ENCODE data around the gene BAZ1B. TPM values are rescaled to one million over a fixed set of nuclear protein-coding genes. Genes with fewer than 3 reads are reported as not detected.
"Not testable (repeated sequence)": the region's sequence is repeated elsewhere in the genome, so short reads cannot be mapped to it uniquely, and the experiment has no call there.

Gene BAZ1B
- total and polyA plus RNA-seq, 7 donors: 15.7 to 50.6 (median 41.6) TPM

DNA sequence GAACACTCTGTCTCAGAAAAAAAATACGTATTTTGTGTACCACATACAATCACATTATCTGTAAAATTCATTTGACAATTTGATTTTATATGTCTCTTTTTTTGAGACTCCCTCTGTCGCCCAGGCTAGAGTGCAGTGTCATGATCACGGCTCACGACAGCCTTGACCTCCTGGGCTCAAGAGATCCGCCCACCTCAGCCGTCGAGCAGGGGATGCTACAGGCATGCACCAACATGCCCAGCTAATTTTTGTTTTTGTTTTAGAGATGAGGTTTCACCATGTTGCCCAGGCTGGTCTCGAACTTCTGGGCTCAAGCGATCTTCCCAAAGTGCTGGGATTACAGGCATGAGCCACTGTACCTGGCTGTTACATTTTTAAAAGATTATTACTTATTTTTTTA lies 11.6 kb upstream of the BAZ1B start:
- ATAC-seq: no peak
- 81 to 88% (median 84%) methylated on average over 9 of the region's 9 CpGs for WGBS, 3 donors
- intact Hi-C loops (cut with DNase I): no loop called here
- TF ChIP-seq, protein P1, sequence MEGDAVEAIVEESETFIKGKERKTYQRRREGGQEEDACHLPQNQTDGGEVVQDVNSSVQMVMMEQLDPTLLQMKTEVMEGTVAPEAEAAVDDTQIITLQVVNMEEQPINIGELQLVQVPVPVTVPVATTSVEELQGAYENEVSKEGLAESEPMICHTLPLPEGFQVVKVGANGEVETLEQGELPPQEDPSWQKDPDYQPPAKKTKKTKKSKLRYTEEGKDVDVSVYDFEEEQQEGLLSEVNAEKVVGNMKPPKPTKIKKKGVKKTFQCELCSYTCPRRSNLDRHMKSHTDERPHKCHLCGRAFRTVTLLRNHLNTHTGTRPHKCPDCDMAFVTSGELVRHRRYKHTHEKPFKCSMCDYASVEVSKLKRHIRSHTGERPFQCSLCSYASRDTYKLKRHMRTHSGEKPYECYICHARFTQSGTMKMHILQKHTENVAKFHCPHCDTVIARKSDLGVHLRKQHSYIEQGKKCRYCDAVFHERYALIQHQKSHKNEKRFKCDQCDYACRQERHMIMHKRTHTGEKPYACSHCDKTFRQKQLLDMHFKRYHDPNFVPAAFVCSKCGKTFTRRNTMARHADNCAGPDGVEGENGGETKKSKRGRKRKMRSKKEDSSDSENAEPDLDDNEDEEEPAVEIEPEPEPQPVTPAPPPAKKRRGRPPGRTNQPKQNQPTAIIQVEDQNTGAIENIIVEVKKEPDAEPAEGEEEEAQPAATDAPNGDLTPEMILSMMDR (IDR thresholded peaks at IDR 0.05): no peak
- H3K36me3 ChIP-seq (ENCODE audit: insufficient read depth in 1 of 2, low read depth in 1 of 2): peaks cover 6 to 56% of the 10 kb centered on the region in 2 donors
- no peaks in the 10 kb centered on the region for H3K27me3 ChIP-seq (ENCODE audit: insufficient read depth in 3 of 3, low read length in 2 of 3)
- H3K9me3 ChIP-seq: no peaks in the 10 kb centered on the region
- DNase-seq: no peak
- no peak overlapping the region for H3K4me3 ChIP-seq
- H3K4me1 ChIP-seq: no peaks in the 10 kb centered on the region
- H3K27ac ChIP-seq: no peak overlapping the region

DNA sequence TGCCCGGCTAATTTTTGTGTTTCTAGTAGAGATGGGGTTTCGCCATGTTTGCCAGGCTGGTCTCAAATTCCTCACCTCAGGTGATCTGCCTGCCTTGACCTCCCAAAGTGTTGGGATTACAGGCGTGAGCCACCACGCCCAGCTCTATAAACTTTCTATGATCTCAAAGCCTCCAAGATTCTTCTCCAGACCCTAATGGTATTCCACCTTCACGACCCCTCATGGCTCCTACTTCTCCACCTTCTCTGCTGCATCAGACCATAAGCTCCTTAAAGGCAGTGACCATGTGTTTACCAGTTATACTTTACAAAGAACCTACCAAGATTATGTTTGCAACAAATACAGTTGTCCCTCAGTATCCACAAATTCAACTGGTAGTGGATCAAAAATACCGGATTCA lies 10.1 kb upstream of the BAZ1B start:
- intact Hi-C loops (cut with DNase I): no loop called here
- TF ChIP-seq, protein P1 (IDR thresholded peaks at IDR 0.05): no peak
- H3K4me1 ChIP-seq: no peaks in the 10 kb centered on the region
- H3K36me3 ChIP-seq (ENCODE audit: insufficient read depth in 1 of 2, low read depth in 1 of 2): peaks cover 5 to 41% of the 10 kb centered on the region in 2 donors
- DNase-seq (no peak), ATAC-seq (no peak)
- no peak overlapping the region for H3K27ac ChIP-seq
- WGBS, 3 donors: 96 to 98% (median 97%) methylated on average over 6 of the region's 6 CpGs
- H3K9me3 ChIP-seq: no peaks in the 10 kb centered on the region
- H3K27me3 ChIP-seq (ENCODE audit: insufficient read depth in 3 of 3, low read length in 2 of 3): no peaks in the 10 kb centered on the region
- no peak overlapping the region for H3K4me3 ChIP-seq

DNA sequence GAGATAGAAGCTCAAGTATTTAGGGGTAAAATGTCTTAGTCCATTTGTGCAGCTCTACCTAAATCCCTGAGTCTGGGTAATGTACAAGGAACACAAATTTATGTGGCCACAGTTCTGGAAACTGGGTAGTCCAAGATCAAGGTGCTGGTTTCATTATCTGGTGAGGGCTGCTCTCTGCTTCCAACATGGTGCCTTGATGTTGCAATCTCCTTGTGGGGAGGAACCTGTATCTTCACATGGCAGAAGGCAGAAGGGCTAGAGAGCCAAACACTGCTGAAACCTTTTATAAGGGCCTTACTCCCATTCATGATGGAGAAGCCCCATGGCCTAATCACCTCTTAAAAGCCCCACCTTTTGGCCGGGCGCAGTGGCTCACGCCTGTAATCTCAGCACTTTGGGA lies 8.7 kb upstream of the BAZ1B start:
- DNase-seq: no peak
- ATAC-seq: no peak
- TF ChIP-seq, protein P1 (IDR thresholded peaks at IDR 0.05): no peak
- Histone ChIP-seq H3K4me3 (no peak overlapping the region), H3K36me3 (ENCODE audit: insufficient read depth in 1 of 2, low read depth in 1 of 2) (peaks cover 0 to 27% of the 10 kb centered on the region in 2 donors), H3K27ac (no peak overlapping the region), H3K27me3 (ENCODE audit: insufficient read depth in 3 of 3, low read length in 2 of 3) (no peaks in the 10 kb centered on the region), H3K9me3 (no peaks in the 10 kb centered on the region), H3K4me1 (no peaks in the 10 kb centered on the region)
- intact Hi-C loops (cut with DNase I): no loop called here
- 93 to 96% (median 94%) methylated on average over 3 of the region's 3 CpGs for WGBS, 3 donors

DNA sequence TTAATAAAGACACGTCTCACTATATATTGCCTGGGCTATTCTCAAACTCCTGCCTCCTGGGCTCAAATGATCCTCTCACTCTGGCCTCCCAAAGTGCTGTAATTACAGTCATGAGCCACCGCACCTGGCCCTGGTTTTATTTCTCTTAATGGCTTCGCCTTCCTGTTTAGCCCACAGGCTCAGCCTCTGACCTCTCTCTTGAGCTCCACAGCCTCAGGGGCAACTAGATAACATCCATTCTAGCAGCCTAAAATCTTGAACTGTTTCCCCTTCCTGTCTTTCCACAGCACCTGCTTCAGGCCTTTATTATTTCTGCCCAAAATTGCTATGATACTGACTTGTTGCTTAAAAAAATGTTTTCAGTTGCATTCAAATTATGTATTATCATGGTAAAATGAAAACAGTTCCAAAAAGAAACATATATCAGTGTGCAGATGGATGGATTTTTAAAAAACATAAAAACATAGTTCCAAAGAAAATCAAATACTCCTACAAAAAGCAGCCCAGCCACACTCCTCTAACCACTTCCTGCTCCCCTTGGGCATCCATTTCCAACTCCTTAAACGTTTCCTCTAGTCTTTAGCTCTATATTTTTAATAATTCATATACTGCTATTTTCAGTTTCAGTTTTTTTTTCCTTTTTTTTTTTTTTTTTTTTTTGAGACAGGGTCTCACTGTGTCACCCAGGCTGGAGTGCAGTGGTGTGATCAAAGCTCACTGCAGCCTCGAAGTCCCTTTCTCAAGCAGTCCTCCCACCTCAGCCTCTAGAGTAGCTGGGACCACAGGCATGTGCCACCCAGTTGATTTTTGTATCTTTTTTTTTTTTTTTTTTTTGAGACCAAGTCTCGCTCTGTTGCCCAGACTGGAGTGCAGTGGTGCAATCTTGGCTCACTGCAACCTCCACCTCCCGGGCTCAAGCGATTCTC lies 5.1 kb upstream of the BAZ1B start:
- 69 to 73% (median 70%) methylated on average over 7 to 8 of the region's 8 CpGs for WGBS, 3 donors
- DNase-seq (no peak), ATAC-seq (no peak)
- no peak overlapping the region for H3K4me3 ChIP-seq
- TF ChIP-seq, protein P1 (IDR thresholded peaks at IDR 0.05): no peak
- no peaks in the 10 kb centered on the region for H3K36me3 ChIP-seq (ENCODE audit: insufficient read depth in 1 of 2, low read depth in 1 of 2)
- H3K27me3 ChIP-seq (ENCODE audit: insufficient read depth in 3 of 3, low read length in 2 of 3): no peaks in the 10 kb centered on the region
- no peak overlapping the region for H3K27ac ChIP-seq
- no peaks in the 10 kb centered on the region for H3K4me1 ChIP-seq
- intact Hi-C loops (cut with DNase I): no loop called here
- H3K9me3 ChIP-seq: no peaks in the 10 kb centered on the region

DNA sequence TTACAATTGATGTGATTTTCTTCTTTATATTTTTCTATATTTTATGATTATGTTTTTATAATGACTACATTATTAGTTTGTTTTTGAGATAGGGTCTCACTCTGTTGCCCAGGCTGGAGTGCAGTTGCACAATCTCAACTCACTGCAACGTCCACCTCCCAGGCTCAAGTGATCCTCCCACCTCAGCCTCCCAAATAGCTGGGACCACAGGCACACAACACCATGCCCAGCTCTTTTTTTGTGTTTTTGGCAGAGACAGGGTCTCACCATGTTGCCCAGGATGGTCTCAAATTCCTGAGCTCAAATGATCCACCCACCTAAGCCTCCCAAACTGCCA lies 4.0 kb upstream of the BAZ1B start:
- H3K27me3 ChIP-seq (ENCODE audit: insufficient read depth in 3 of 3, low read length in 2 of 3); DNase-seq; H3K4me3 ChIP-seq; H3K4me1 ChIP-seq; intact Hi-C loops (cut with DNase I); H3K9me3 ChIP-seq; H3K27ac ChIP-seq; H3K36me3 ChIP-seq (ENCODE audit: insufficient read depth in 1 of 2, low read depth in 1 of 2); ATAC-seq: not testable (repeated sequence)
- 60 to 80% (median 67%) methylated on average over 1 of the region's 1 CpG for WGBS, 3 donors
